ENCODE measurements around the gene SCYL2.

DNA sequence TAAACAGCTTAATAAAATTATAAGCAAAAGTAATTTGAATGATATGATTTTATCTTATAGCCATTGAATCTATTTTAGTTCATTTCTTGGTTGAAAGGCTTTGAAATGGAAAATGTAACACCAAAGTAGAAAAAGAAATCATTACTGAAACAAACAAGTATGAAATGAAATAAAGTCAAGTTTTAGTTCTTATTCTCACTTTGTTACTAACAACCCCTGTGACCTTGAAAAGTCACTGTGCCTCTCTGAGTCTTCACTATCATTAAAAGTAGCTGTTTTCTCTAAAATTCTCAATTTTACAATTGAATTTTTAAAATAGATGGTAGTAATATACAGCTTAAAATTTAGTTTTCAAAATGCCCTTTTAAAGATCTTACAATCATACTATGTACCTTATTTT is 57.5 kb downstream of the SCYL2 start:
- TF ChIP-seq, protein P1, sequence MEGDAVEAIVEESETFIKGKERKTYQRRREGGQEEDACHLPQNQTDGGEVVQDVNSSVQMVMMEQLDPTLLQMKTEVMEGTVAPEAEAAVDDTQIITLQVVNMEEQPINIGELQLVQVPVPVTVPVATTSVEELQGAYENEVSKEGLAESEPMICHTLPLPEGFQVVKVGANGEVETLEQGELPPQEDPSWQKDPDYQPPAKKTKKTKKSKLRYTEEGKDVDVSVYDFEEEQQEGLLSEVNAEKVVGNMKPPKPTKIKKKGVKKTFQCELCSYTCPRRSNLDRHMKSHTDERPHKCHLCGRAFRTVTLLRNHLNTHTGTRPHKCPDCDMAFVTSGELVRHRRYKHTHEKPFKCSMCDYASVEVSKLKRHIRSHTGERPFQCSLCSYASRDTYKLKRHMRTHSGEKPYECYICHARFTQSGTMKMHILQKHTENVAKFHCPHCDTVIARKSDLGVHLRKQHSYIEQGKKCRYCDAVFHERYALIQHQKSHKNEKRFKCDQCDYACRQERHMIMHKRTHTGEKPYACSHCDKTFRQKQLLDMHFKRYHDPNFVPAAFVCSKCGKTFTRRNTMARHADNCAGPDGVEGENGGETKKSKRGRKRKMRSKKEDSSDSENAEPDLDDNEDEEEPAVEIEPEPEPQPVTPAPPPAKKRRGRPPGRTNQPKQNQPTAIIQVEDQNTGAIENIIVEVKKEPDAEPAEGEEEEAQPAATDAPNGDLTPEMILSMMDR (IDR thresholded peaks at IDR 0.05 in 4 of 5, conservative IDR thresholded peaks at IDR 0.05 in 1 of 5), result no peak
- no peak for TF ChIP-seq POLR2A (IDR thresholded peaks at IDR 0.05)

Measured in gastrocnemius medialis (tissue), 4 donors.